Body of pancreas (tissue), 4 donors: ENCODE measurements around the gene LTK. TPM values are rescaled to one million over a fixed set of nuclear protein-coding genes. Genes with fewer than 3 reads are reported as not detected.

Source experiments
- ATAC-seq: fragments of 150-250 bp; one replicate; pipeline ENCODE4 v1.9.1; 2016
- DNase-seq, 4 donors: peaks; one replicate each; pipeline ENCODE4 v3.0.0-alpha.2; 2019
- H3K27ac ChIP-seq, 4 donors: fragments of 200-600 bp; sonication (generic); 1 replicate in 3 of 4; 2 replicates in 1 of 4; pipeline versions ENCODE4 v1.5.1 to v1.6.1; 2016 to 2019; ENCODE audit warnings: mild to moderate bottlenecking in 1 of 4, mixed read lengths in 1 of 4, moderate library complexity in 1 of 4
- H3K27me3 ChIP-seq, 2 donors: fragments of 200-600 bp; sonication (generic); one replicate each; pipeline ENCODE4 v1.6.0; 2016; ENCODE audit warnings: mild to moderate bottlenecking in 1 of 2
- H3K36me3 ChIP-seq, 2 donors: fragments of 200-600 bp; sonication (generic); replicated peaks in 1 of 2; 2 replicates each; pipeline ENCODE4 v1.5.1; 2016; ENCODE audit warnings: low read depth in 2 of 2; ENCODE audit not compliant: insufficient read depth in 1 of 2
- H3K4me1 ChIP-seq: fragments of 200-600 bp; sonication (generic); one replicate; pipeline ENCODE4 v1.6.0; 2016
- H3K4me3 ChIP-seq, 2 donors: fragments of 200-600 bp; sonication (generic); 1 replicate in 1 of 2; 2 replicates in 1 of 2; pipeline ENCODE4 v1.5.1; 2016 to 2019
- H3K9me3 ChIP-seq, 3 donors: fragments of 200-600 bp; sonication (generic); 1 replicate in 2 of 3; 2 replicates in 1 of 3; pipeline ENCODE4 v1.5.1; 2016
- POLR2A ChIP-seq, 3 donors: fragments of 450-650 bp; IDR thresholded peaks; one replicate each; pipeline ENCODE4 v1.6.1; 2016; ENCODE audit warnings: antibody characterized with exemption in 3 of 3, mild to moderate bottlenecking in 2 of 3
- WGBS, 2 donors: methylation state at CpG; one replicate each; pipeline ENCODE4 v1.1.5; 2017; 5-methylcytosine and 5-hydroxymethylcytosine counted together
- intact Hi-C: fragments of 100-400 bp; cut with DNase I; formaldehyde crosslinking; loops from one replicate; pipeline ENCODE4 v1.15.1; 2023
- total RNA-seq, 2 donors: library from RNA; depleted of rRNA; stranded (reverse); fragments of >200 nt; gene quantifications; one replicate each; pipeline ENCODE4 v1.1.0, GENCODE V29; 2016
- TF ChIP-seq, protein P1 (sequence below), 7 experiments: fragments of 450-650 bp in 4 of 7; fragments of 200-600 bp in 3 of 7; sonication (generic) in 3 of 7; IDR thresholded peaks; one replicate each; pipeline ENCODE4 v1.5.1; 2016 to 2019; ENCODE audit warnings: antibody characterized with exemption in 7 of 7

The LTK gene
- total RNA-seq, 2 donors from 2014 or later = not detected

DNA sequence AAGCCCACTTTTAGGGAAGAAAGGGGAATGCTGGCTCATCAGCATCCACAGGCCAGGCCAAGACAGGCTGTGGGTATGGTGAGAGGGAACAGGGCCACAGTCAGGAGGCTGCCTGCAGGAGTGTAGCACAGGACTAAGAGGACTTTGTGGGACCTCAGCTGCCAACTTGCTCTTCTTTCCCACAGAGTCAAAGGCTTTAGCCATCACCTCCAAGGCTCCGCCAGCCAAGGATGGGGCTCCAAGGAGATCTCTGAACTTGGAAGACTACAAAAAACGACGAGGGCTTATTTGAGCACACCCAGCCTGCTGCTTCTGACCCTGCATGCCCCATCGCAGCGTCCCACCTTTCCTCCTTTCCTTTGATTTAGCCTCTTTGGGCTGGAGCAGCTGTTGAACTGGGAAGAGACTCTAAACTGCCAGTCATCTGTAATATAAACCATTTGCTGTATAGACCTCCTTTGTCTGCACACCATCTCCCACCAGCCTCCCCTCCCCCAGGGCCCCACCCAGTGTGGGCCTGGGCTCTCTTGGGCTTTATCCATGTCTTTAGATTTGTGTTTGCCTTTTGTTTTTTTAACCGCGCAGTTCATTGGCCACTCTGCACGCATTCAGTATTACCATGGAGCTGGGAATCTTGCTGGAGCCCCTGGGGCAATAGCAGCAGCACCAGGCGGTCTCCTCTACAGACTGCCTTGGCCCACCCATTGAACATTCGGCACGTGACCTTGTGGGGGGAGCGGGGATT lies 33.1 kb downstream of the LTK start:
- no peak for DNase-seq
- intact Hi-C loops = no loop called here
- no peaks in the 10 kb centered on the region for H3K9me3 ChIP-seq
- TF ChIP-seq POLR2A (IDR thresholded peaks at IDR 0.05) = no peak
- TF ChIP-seq, protein P1, sequence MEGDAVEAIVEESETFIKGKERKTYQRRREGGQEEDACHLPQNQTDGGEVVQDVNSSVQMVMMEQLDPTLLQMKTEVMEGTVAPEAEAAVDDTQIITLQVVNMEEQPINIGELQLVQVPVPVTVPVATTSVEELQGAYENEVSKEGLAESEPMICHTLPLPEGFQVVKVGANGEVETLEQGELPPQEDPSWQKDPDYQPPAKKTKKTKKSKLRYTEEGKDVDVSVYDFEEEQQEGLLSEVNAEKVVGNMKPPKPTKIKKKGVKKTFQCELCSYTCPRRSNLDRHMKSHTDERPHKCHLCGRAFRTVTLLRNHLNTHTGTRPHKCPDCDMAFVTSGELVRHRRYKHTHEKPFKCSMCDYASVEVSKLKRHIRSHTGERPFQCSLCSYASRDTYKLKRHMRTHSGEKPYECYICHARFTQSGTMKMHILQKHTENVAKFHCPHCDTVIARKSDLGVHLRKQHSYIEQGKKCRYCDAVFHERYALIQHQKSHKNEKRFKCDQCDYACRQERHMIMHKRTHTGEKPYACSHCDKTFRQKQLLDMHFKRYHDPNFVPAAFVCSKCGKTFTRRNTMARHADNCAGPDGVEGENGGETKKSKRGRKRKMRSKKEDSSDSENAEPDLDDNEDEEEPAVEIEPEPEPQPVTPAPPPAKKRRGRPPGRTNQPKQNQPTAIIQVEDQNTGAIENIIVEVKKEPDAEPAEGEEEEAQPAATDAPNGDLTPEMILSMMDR (IDR thresholded peaks at IDR 0.05) = no peak
- WGBS, 2 donors = 89 to 94% methylated on average over 12 of the region's 12 CpGs
- H3K27ac ChIP-seq = no peak overlapping the region
- H3K27me3 ChIP-seq = no peaks in the 10 kb centered on the region
- peaks cover 9% of the 10 kb centered on the region for H3K4me1 ChIP-seq
- ATAC-seq = no peak
- no peak overlapping the region for H3K4me3 ChIP-seq
- H3K36me3 ChIP-seq = peaks cover 0 to 30% of the 10 kb centered on the region in 2 donors

DNA sequence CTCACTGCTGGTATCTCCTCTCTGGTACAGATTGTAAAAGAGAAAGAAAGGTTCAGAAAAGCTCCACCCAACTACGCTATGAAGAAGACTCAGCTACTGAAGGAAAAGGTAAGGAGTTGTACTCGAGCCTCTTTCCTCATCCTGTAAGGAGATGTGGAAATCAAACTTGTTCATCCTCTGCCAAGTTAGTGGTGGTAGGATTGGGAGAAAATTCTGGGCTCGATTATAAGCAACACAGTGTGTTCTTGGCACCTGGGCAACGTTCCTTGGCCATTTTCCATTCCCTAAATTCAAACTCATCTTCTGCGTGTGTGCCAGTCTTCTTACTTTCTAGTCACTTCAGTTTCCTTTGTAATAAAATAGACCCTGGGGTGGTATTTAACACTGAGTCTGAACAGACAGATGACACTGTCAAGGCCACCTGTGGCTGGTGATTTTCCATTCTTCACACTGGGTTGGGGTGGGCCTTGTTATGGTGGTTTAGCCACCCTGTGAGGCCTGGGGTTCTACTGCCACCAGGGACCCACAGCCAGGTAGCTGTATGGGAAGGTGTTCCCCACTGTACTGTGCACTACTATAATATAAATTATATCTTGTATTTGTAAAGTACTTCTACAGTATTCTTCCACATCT lies 37.1 kb downstream of the LTK start:
- intact Hi-C loops = no loop called here
- ATAC-seq (no peak), DNase-seq (no peak)
- Histone ChIP-seq H3K27ac (no peak overlapping the region), H3K4me3 (no peak overlapping the region), H3K36me3 (peaks cover 0 to 44% of the 10 kb centered on the region in 2 donors), H3K4me1 (peaks cover under 1% of the 10 kb centered on the region), H3K27me3 (no peaks in the 10 kb centered on the region), H3K9me3 (no peaks in the 10 kb centered on the region)
- TF ChIP-seq, protein P1 (IDR thresholded peaks at IDR 0.05) = no peak
- no peak for TF ChIP-seq POLR2A (IDR thresholded peaks at IDR 0.05)
- 82 to 86% methylated on average over 5 of the region's 5 CpGs for WGBS, 2 donors

DNA sequence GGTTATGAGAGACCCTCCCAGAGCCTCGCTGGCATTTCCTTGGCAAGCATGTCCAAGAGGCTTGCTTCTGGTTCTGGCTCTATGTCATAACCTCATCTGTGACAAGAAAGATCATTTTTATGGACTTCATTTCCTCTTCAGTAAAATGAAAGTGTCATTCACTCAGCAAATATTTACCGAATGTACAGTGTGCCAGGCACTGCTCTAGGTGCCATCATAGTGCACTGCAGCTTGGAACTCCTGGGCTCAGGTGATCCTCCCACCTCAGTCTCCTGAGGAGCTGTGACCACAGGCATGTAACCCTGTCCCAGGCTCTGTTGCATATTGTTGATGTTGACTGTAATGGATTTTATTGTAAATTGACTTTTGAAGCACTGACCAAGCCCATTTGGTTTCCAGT lies 38.7 kb downstream of the LTK start:
- H3K36me3 ChIP-seq = peaks cover 0 to 49% of the 10 kb centered on the region in 2 donors
- no peaks in the 10 kb centered on the region for H3K9me3 ChIP-seq
- H3K4me1 ChIP-seq = no peaks in the 10 kb centered on the region
- H3K4me3 ChIP-seq = no peak overlapping the region
- no peak overlapping the region for H3K27ac ChIP-seq
- TF ChIP-seq POLR2A (IDR thresholded peaks at IDR 0.05) = no peak
- TF ChIP-seq, protein P1 (IDR thresholded peaks at IDR 0.05) = no peak
- ATAC-seq = no peak
- 64 to 90% methylated on average over 2 of the region's 2 CpGs for WGBS, 2 donors
- DNase-seq = no peak
- intact Hi-C loops = no loop called here
- no peaks in the 10 kb centered on the region for H3K27me3 ChIP-seq

DNA sequence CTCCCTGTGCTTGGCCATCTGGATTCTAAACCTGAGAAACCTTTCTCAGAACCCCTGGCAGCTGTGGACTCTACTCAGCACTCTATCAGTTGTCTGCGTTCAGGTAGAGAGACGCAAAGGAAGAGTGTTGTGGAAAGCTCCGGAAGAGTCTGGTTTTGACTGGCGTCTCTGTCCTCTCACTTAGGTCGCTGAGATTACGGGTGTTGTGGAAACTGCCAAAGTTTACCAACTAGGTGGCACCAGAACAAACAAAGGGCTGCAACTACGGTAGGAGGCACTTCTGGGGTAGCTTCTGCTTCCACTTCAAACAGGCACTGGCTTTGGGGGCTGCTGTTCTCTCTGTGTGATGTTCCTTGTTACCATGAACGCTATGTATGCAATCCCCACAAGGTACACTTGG lies 39.2 kb downstream of the LTK start:
- H3K9me3 ChIP-seq = no peaks in the 10 kb centered on the region
- WGBS, 2 donors = 77 to 88% methylated on average over 6 to 8 of the region's 8 CpGs
- intact Hi-C loops = no loop called here
- DNase-seq = no peak
- ATAC-seq = no peak
- H3K36me3 ChIP-seq = peaks cover 0 to 48% of the 10 kb centered on the region in 2 donors
- TF ChIP-seq, protein P1 (IDR thresholded peaks at IDR 0.05) = no peak
- TF ChIP-seq POLR2A (IDR thresholded peaks at IDR 0.05) = no peak
- no peaks in the 10 kb centered on the region for H3K27me3 ChIP-seq
- H3K4me1 ChIP-seq = no peaks in the 10 kb centered on the region
- H3K4me3 ChIP-seq = no peak overlapping the region
- no peak overlapping the region for H3K27ac ChIP-seq
